GM12878 (cell line): ENCODE data around the gene DAPK2.

ENCODE experiments used
- ASH2L ChIP-seq: fragments of 300-600, 200-600 bp; sonication (generic); IDR thresholded peaks from 2 replicates; pipeline ENCODE4 v1.6.1; 2017; ENCODE audit warnings: low read depth, mild to moderate bottlenecking, borderline replicate concordance
- ATF3 ChIP-seq: IDR thresholded peaks from 2 replicates; pipeline ENCODE4 v1.6.1; 2011; ENCODE audit warnings: low read depth, mild to moderate bottlenecking, low read length, moderate library complexity, borderline replicate concordance; ENCODE audit errors: extremely low read depth
- BHLHE40 ChIP-seq, 2 experiments: fragments of 450-650 bp in 1 of 2; IDR thresholded peaks; 2 replicates each; pipeline ENCODE4 v1.6.1; 2011 to 2017; ENCODE audit warnings: low read depth in 2 of 2, borderline replicate concordance in 1 of 2, improper control_type of control experiment in 1 of 2, low read length in 1 of 2, mild to moderate bottlenecking in 1 of 2
- CTCF ChIP-seq, 3 experiments: IDR thresholded peaks in 2 of 3; conservative IDR thresholded peaks in 1 of 3; 2 replicates each; pipeline ENCODE4 v1.5.1; 2011; ENCODE audit warnings: low read depth in 3 of 3, low read length in 3 of 3, mild to moderate bottlenecking in 3 of 3, control low read depth in 2 of 3, moderate library complexity in 2 of 3, inconsistent platforms in 1 of 3, mixed read lengths in 1 of 3; ENCODE audit not compliant: control insufficient read depth in 2 of 3, insufficient read depth in 1 of 3; ENCODE audit errors: extremely low read depth in 1 of 3
- E2F4 ChIP-seq: IDR thresholded peaks from 2 replicates; pipeline ENCODE4 v1.6.1; 2012; ENCODE audit warnings: low read depth, low read length, improper control_type of control experiment
- HCFC1 ChIP-seq: fragments of 150-350 bp; IDR thresholded peaks from 2 replicates; pipeline ENCODE4 v1.6.1; 2014; ENCODE audit warnings: low read length
- MAX ChIP-seq: IDR thresholded peaks from 2 replicates; pipeline ENCODE4 v1.6.1; 2012; ENCODE audit warnings: low read depth, low read length, improper control_type of control experiment
- REST ChIP-seq: IDR thresholded peaks from 2 replicates; pipeline ENCODE4 v1.6.1; 2012; ENCODE audit warnings: mild to moderate bottlenecking, low read depth, low read length
- ZBTB33 ChIP-seq: fragments of 450-650 bp; IDR thresholded peaks from 2 replicates; pipeline ENCODE4 v1.6.1; 2017; ENCODE audit warnings: mild to moderate bottlenecking
- ZNF592 ChIP-seq: fragments of 450-650 bp; IDR thresholded peaks from 2 replicates; pipeline ENCODE4 v1.6.1; 2017; ENCODE audit warnings: mild to moderate bottlenecking, moderate library complexity

GRCh38 chr15:63907521-63907920 lies 138.8 kb downstream of the DAPK2 start:
- TF ChIP-seq E2F4, result no peak
- no peak for TF ChIP-seq ASH2L
- no peak for TF ChIP-seq ATF3
- no peak for TF ChIP-seq BHLHE40 (IDR thresholded peaks at IDR 0.05; ENCODE audit: borderline replicate concordance in 1 of 2, low read depth in 2 of 2, low read length in 1 of 2)
- no peak for TF ChIP-seq ZNF592
- TF ChIP-seq CTCF (IDR thresholded peaks at IDR 0.05 in 2 of 3, conservative IDR thresholded peaks at IDR 0.05 in 1 of 3; ENCODE audit: control insufficient read depth in 2 of 3, extremely low read depth in 1 of 3, insufficient read depth in 1 of 3, low read depth in 3 of 3, low read length in 3 of 3), result no peak
- TF ChIP-seq MAX, result no peak
- TF ChIP-seq ZBTB33, result no peak
- no peak for TF ChIP-seq HCFC1
- TF ChIP-seq REST, result no peak
